Neural crest cell (in vitro differentiated cells): ENCODE results near the gene DACT2. TPM values are rescaled to one million over a fixed set of nuclear protein-coding genes. Genes with fewer than 3 reads are reported as not detected.
"Not testable (repeated sequence)": the region's sequence is repeated elsewhere in the genome, so short reads cannot be mapped to it uniquely, and the experiment has no call there.

Experiments
- DNase-seq: peaks from one replicate; pipeline ENCODE4 v3.0.0; 2021; ENCODE audit warnings: low read depth, mixed read lengths, low spot score
- H3K27ac Mint-ChIP-seq: one replicate; pipeline ENCODE4 v1.8.0; 2021; ENCODE audit warnings: mild to moderate bottlenecking, mixed read lengths; ENCODE audit not compliant: unreplicated experiment
- H3K27me3 Mint-ChIP-seq: 2 replicates; pipeline ENCODE4 v1.8.0; 2021; ENCODE audit warnings: low read depth, mild to moderate bottlenecking, mixed read lengths
- H3K36me3 Mint-ChIP-seq: 2 replicates; pipeline ENCODE4 v1.8.0; 2021; ENCODE audit warnings: low read depth, mild to moderate bottlenecking, mixed read lengths
- H3K4me1 Mint-ChIP-seq: 2 replicates; pipeline ENCODE4 v1.8.0; 2021; ENCODE audit warnings: mixed read lengths
- H3K4me3 Mint-ChIP-seq: one replicate; pipeline ENCODE4 v1.8.0; 2021; ENCODE audit warnings: mild to moderate bottlenecking, mixed read lengths
- H3K9me3 Mint-ChIP-seq: 2 replicates; pipeline ENCODE4 v1.8.0; 2021; ENCODE audit warnings: mixed read lengths
- CTCF ChIP-seq: fragments of 200-600 bp; sonication (generic); conservative IDR thresholded peaks from 2 replicates; pipeline ENCODE4 v1.5.0; 2021; ENCODE audit warnings: antibody characterized with exemption, mild to moderate bottlenecking
- total RNA-seq: library from RNA; stranded (reverse); gene quantifications from 2 replicates; pipeline ENCODE4 v1.2.1, GENCODE V29; 2021

Gene DACT2
- total RNA-seq, 1 donor from 2014 or later: 0.19 TPM

DNA sequence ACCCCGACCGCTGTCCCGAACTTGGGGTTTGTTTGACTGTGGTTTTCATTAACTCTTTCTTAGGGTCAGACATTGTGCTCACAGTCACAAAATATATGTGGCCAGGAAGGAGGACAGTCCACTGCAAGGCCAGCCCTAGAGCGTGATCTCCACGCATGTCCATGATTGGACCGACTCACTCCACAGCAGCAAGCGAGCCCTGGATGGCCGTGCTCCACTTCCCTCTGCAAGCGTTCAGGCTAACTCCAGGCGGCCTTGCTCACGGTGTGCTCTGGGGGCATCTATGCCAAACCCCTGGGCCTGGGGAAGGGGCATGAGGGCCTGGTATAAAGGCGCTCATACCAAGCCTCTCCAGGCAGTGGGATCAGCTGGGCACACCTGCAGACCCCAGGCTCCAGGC, 5.6 kb downstream of the DACT2 start:
- no peaks in the 10 kb centered on the region for H3K9me3 Mint-ChIP-seq
- H3K36me3 Mint-ChIP-seq: no peaks in the 10 kb centered on the region
- peak overlapping the region; percentile 8 for H3K27ac Mint-ChIP-seq
- TF ChIP-seq CTCF: no peak
- no peak overlapping the region for H3K4me3 Mint-ChIP-seq
- H3K27me3 Mint-ChIP-seq: peaks cover 38% of the 10 kb centered on the region
- peaks cover 16% of the 10 kb centered on the region for H3K4me1 Mint-ChIP-seq
- DNase-seq: no peak

DNA sequence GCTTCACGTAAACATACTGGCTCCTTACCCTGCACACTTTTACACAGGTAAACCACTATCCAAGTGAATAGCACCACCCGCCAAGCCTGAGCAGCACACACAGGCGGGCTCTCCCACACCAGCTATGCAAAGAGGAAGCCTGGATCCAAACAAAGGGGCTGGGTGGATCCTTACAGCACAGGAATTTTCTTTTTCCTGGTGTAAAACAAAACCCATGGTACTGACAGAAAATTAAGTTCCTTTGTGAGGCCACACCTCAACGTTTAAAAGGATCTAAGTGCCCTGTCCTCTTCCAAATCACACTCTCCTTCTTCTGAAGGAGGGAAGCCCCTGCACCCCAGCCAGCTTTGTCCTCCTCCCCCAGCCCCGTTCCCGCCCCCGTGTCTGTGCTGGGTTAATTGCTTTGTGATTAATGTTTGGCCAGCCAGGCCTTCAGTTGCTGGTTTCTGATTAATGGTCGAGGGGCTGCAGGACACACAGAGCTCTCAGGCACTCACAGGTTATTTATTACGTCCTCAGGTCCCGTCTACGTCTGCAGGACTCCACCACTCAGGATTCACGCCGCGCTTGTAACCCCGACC, 6.1 kb downstream of the DACT2 start:
- no peak for DNase-seq
- no peaks in the 10 kb centered on the region for H3K36me3 Mint-ChIP-seq
- H3K27me3 Mint-ChIP-seq: peaks cover 33% of the 10 kb centered on the region
- H3K9me3 Mint-ChIP-seq: no peaks in the 10 kb centered on the region
- peaks cover 12% of the 10 kb centered on the region for H3K4me1 Mint-ChIP-seq
- peak overlapping the region; percentile 8 for H3K27ac Mint-ChIP-seq
- TF ChIP-seq CTCF: no peak
- H3K4me3 Mint-ChIP-seq: no peak overlapping the region

GRCh38 chr6:168312125-168312507, 7.5 kb downstream of the DACT2 start:
- not testable (repeated sequence) for H3K4me3 Mint-ChIP-seq, H3K9me3 Mint-ChIP-seq, DNase-seq, H3K27ac Mint-ChIP-seq, H3K36me3 Mint-ChIP-seq
- H3K27me3 Mint-ChIP-seq: peaks cover 26% of the 10 kb centered on the region
- H3K4me1 Mint-ChIP-seq: peaks cover 10% of the 10 kb centered on the region

GRCh38 chr6:168311410-168312124, 8.0 kb downstream of the DACT2 start:
- H3K4me3 Mint-ChIP-seq: no peak overlapping the region
- no peaks in the 10 kb centered on the region for H3K36me3 Mint-ChIP-seq
- DNase-seq: no peak
- peaks cover 26% of the 10 kb centered on the region for H3K27me3 Mint-ChIP-seq
- no peaks in the 10 kb centered on the region for H3K9me3 Mint-ChIP-seq
- TF ChIP-seq CTCF: no peak
- H3K27ac Mint-ChIP-seq: peak overlapping the region; percentile 89
- peaks cover 10% of the 10 kb centered on the region for H3K4me1 Mint-ChIP-seq

GRCh38 chr6:168310945-168311344, 8.6 kb downstream of the DACT2 start:
- Mint-ChIP-seq H3K9me3 (no peaks in the 10 kb centered on the region), H3K27ac (no peak overlapping the region), H3K36me3 (no peaks in the 10 kb centered on the region), H3K4me1 (peaks cover 10% of the 10 kb centered on the region), H3K27me3 (peaks cover 24% of the 10 kb centered on the region), H3K4me3 (no peak overlapping the region)
- TF ChIP-seq CTCF: no peak
- no peak for DNase-seq

GRCh38 chr6:168310403-168310802, 9.2 kb downstream of the DACT2 start:
- Mint-ChIP-seq H3K27ac (no peak overlapping the region), H3K27me3 (peaks cover 19% of the 10 kb centered on the region), H3K4me1 (peaks cover 11% of the 10 kb centered on the region), H3K4me3 (no peak overlapping the region), H3K9me3 (no peaks in the 10 kb centered on the region), H3K36me3 (no peaks in the 10 kb centered on the region)
- TF ChIP-seq CTCF: no peak
- DNase-seq: no peak
